DND-41 (cell line): ENCODE measurements around the gene JPH3.

Experiments used
- ATAC-seq: fragments of 200-7000 bp; cut with Tn5 transposase; 3 replicates; pipeline ENCODE4 v1.9.1; 2021; ENCODE audit warnings: low read depth; ENCODE audit not compliant: insufficient read depth
- DNase-seq: peaks from one replicate; pipeline ENCODE4 v3.0.0-alpha.2; 2020
- H2AFZ ChIP-seq: 2 replicates; pipeline ENCODE4 v1.6.0; 2012; ENCODE audit warnings: low read depth, low read length
- H3K27ac ChIP-seq: 2 replicates; pipeline ENCODE4 v1.5.1; 2012; ENCODE audit warnings: low read length, inconsistent platforms
- H3K27me3 ChIP-seq: fragments of 200-600 bp; sonication (generic); 2 replicates; pipeline ENCODE4 v1.6.0; 2012; ENCODE audit warnings: low read length, mild to moderate bottlenecking, inconsistent platforms; ENCODE audit not compliant: insufficient read depth, poor library complexity
- H3K36me3 ChIP-seq: 2 replicates; pipeline ENCODE4 v1.5.1; 2012; ENCODE audit warnings: low read length, inconsistent platforms; ENCODE audit not compliant: insufficient read depth
- H3K4me1 ChIP-seq: 2 replicates; pipeline ENCODE4 v1.5.1; 2012; ENCODE audit warnings: mild to moderate bottlenecking, low read length; ENCODE audit not compliant: insufficient read depth
- H3K4me2 ChIP-seq: 2 replicates; pipeline ENCODE4 v1.6.0; 2012; ENCODE audit warnings: mild to moderate bottlenecking, moderate library complexity, low read length, inconsistent platforms; ENCODE audit not compliant: insufficient read depth
- H3K4me3 ChIP-seq, 2 experiments: fragments of 200-600 bp in 1 of 2; shearing (Covaris generic) in 1 of 2; 2 replicates each; pipeline ENCODE4 v1.5.1; 2012 to 2016; ENCODE audit warnings: inconsistent platforms in 2 of 2, low read length in 2 of 2, mild to moderate bottlenecking in 2 of 2, low read depth in 1 of 2, moderate library complexity in 1 of 2
- H3K79me2 ChIP-seq: 2 replicates; pipeline ENCODE4 v1.6.0; 2012; ENCODE audit warnings: low read length, inconsistent platforms; ENCODE audit not compliant: insufficient read depth
- H3K9ac ChIP-seq: 2 replicates; pipeline ENCODE4 v1.6.0; 2012; ENCODE audit warnings: low read depth, mild to moderate bottlenecking, inconsistent platforms, low read length, moderate library complexity
- H3K9me3 ChIP-seq: 2 replicates; pipeline ENCODE4 v1.5.1; 2012; ENCODE audit warnings: low read length, moderate library complexity, mild to moderate bottlenecking, inconsistent platforms; ENCODE audit not compliant: insufficient read depth, severe bottlenecking
- H4K20me1 ChIP-seq: 2 replicates; pipeline ENCODE4 v1.6.0; 2012; ENCODE audit warnings: low read length; ENCODE audit not compliant: insufficient read depth
- EZH2 ChIP-seq: IDR thresholded peaks from 3 replicates; pipeline ENCODE4 v1.6.1; 2012; ENCODE audit warnings: borderline replicate concordance, low read depth, mild to moderate bottlenecking, moderate library complexity, low read length, inconsistent platforms; ENCODE audit not compliant: severe bottlenecking
- TF ChIP-seq, protein P1 (sequence below): IDR thresholded peaks from 2 replicates; pipeline ENCODE4 v1.5.1; 2012; ENCODE audit warnings: borderline replicate concordance, low read length, moderate library complexity, mild to moderate bottlenecking; ENCODE audit not compliant: poor library complexity, severe bottlenecking; ENCODE audit errors: extremely low read depth

The JPH3 gene

DNA sequence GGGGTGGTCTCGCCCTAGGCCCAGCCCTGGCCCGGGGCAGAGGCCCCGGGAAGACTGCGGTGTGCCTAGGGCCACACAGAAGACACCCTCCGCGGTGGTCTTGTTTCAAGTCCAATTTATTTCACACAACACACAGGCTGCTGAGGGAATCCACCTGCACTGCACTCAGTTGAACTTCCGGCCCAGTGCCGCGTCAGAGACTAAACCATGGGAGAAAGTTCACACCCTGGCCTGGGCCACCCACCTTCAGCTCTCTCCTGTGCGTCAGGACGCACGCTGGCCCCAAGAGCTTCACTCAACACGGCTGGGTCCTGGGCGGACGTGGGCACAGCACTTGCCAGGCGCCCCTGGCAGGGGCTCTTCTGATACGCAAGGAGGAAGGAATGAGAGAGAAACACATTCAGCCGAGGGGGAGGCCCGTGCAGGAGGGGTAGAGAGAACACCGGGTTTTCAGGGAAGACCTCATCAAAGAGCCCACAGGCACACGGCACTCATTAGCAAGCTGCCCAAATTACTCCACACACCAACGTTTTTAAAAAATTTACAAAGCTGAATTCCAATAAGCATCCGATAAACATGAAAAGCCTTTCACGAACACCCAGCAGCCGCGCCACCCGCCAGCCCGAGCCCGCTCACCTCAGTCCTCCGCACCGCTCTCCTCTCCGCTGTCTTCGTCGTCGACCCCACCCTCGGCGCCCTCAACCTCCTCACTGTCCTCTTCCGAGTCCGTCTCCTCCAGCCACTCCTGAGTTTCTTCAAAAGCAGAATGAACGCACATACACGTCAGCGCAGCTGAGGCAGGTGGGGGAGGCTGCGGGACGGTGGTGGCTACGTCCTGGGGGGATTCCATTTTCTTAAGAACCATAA is 105.6 kb downstream of the JPH3 start:
- H3K27ac ChIP-seq = no peak overlapping the region
- H3K27me3 ChIP-seq = no peaks in the 10 kb centered on the region
- H3K4me3 ChIP-seq = no peak overlapping the region
- no peak for TF ChIP-seq EZH2
- TF ChIP-seq, protein P1, sequence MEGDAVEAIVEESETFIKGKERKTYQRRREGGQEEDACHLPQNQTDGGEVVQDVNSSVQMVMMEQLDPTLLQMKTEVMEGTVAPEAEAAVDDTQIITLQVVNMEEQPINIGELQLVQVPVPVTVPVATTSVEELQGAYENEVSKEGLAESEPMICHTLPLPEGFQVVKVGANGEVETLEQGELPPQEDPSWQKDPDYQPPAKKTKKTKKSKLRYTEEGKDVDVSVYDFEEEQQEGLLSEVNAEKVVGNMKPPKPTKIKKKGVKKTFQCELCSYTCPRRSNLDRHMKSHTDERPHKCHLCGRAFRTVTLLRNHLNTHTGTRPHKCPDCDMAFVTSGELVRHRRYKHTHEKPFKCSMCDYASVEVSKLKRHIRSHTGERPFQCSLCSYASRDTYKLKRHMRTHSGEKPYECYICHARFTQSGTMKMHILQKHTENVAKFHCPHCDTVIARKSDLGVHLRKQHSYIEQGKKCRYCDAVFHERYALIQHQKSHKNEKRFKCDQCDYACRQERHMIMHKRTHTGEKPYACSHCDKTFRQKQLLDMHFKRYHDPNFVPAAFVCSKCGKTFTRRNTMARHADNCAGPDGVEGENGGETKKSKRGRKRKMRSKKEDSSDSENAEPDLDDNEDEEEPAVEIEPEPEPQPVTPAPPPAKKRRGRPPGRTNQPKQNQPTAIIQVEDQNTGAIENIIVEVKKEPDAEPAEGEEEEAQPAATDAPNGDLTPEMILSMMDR = no peak
- ATAC-seq = no peak
- H3K9me3 ChIP-seq = no peaks in the 10 kb centered on the region
- H3K36me3 ChIP-seq = peaks cover 91% of the 10 kb centered on the region
- peaks cover 6% of the 10 kb centered on the region; the same call in 1 of the 2 replicates for H3K79me2 ChIP-seq
- no peak for DNase-seq
- H4K20me1 ChIP-seq = peaks cover 41% of the 10 kb centered on the region
- H2AFZ ChIP-seq = no peak overlapping the region
- no peak overlapping the region for H3K4me2 ChIP-seq
- H3K9ac ChIP-seq = no peak overlapping the region
- no peaks in the 10 kb centered on the region for H3K4me1 ChIP-seq

DNA sequence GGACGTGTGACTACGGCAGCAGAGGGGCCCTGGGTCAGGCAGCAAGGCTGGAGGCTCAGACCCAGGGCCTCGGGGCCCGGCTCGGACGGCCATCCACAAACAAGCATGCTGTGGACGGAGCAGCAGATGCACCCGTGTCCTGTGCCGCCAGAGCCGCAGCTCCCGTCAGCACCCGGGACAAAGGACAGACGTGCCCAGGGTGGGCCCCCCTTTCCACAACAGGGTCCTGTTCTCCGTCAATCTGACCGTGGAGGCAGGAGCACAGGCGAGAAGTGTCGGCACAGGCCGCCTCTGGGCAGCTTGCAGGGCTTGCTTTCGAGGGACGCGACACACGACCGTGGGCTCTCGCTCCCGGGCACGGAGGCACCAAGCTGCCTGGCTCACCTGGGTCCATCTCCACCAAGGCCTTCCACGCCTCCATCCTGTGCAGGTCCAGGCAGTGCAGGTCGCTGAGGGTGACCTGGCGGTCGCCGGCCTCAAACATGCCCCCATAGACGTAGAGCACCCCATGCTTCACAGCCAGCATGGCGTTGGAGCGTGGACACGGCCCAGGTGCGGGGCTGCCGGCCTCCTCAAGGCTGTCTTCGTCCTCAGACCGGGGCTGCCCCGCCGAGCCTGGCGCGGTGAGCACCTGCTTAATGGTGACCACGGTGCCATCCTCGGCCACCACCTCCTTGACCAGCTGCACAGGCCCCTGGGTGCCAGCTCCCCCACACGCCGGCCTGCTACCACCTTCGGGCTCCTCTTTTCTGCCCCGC is 106.8 kb downstream of the JPH3 start:
- Histone ChIP-seq H2AFZ (no peak overlapping the region), H3K4me3 (no peak overlapping the region), H3K79me2 (peaks cover 6% of the 10 kb centered on the region; the same call in 1 of the 2 replicates), H3K9ac (no peak overlapping the region), H3K4me2 (no peak overlapping the region), H3K36me3 (peaks cover 89% of the 10 kb centered on the region), H3K4me1 (no peaks in the 10 kb centered on the region), H3K9me3 (no peaks in the 10 kb centered on the region), H4K20me1 (peaks cover 34% of the 10 kb centered on the region), H3K27me3 (no peaks in the 10 kb centered on the region), H3K27ac (no peak overlapping the region)
- no peak for TF ChIP-seq EZH2
- TF ChIP-seq, protein P1 = no peak
- no peak for ATAC-seq
- DNase-seq = no peak

DNA sequence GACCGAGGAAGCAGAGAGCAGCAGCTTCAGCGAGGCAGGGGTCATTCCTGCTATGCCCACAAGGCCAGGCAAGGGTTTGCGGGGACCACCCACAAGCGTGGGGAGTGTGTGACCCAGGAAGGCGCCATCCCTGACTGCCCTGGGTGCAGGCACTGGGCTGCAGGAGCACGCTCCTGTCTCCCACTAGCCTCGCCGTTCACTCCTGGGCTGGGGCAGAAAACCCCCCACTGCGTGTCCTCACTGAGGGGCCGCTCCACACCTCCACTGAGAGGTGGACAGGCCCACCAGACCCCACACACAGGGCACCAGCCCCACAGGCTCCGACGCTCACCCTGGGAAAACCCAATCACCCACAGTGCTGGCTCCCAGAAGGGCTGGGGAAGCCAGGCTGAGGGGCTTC is 107.4 kb downstream of the JPH3 start:
- DNase-seq (no peak), ATAC-seq (no peak)
- H2AFZ ChIP-seq = no peak overlapping the region
- peaks cover 6% of the 10 kb centered on the region; the same call in 1 of the 2 replicates for H3K79me2 ChIP-seq
- H3K9ac ChIP-seq = no peak overlapping the region
- no peaks in the 10 kb centered on the region for H3K27me3 ChIP-seq
- H3K4me2 ChIP-seq = no peak overlapping the region
- H3K9me3 ChIP-seq = no peaks in the 10 kb centered on the region
- H3K4me3 ChIP-seq = no peak overlapping the region
- no peaks in the 10 kb centered on the region for H3K4me1 ChIP-seq
- no peak overlapping the region for H3K27ac ChIP-seq
- TF ChIP-seq EZH2 = no peak
- TF ChIP-seq, protein P1 = no peak
- peaks cover 38% of the 10 kb centered on the region for H4K20me1 ChIP-seq
- peaks cover 93% of the 10 kb centered on the region for H3K36me3 ChIP-seq
